K562 (cell line): ENCODE data around the gene SLC13A3.

Experiments
- CTCF ChIP-seq, 3 experiments: IDR thresholded peaks in 2 of 3; conservative IDR thresholded peaks in 1 of 3; 2 replicates each; pipeline ENCODE4 v1.5.1; 2011 to 2012; ENCODE audit warnings: low read length in 3 of 3, mild to moderate bottlenecking in 3 of 3, control low read depth in 2 of 3, improper control_type of control experiment in 1 of 3, inconsistent platforms in 1 of 3, low read depth in 1 of 3, mixed read lengths in 1 of 3, moderate library complexity in 1 of 3; ENCODE audit not compliant: insufficient read depth in 2 of 3
- GTF2B ChIP-seq: IDR thresholded peaks from 2 replicates; pipeline ENCODE4 v1.6.1; 2011; ENCODE audit not compliant: insufficient read length; ENCODE audit errors: extremely low read depth
- HDAC2 ChIP-seq: fragments of 450-650 bp; IDR thresholded peaks from 2 replicates; pipeline ENCODE4 v1.6.1; 2016; ENCODE audit warnings: mild to moderate bottlenecking
- JUNB ChIP-seq: fragments of 450-650 bp; formaldehyde crosslinking; conservative IDR thresholded peaks from 2 replicates; pipeline ENCODE4 v1.4.0; 2020; ENCODE audit warnings: mild to moderate bottlenecking
- LCOR ChIP-seq: sonication (generic); formaldehyde crosslinking; IDR thresholded peaks from 2 replicates; pipeline ENCODE4 v1.8.0; 2022; ENCODE audit warnings: mild to moderate bottlenecking, missing genetic modification reagents
- LEF1 ChIP-seq: fragments of 450-650 bp; IDR thresholded peaks from 2 replicates; pipeline ENCODE4 v1.6.1; 2016; ENCODE audit warnings: mild to moderate bottlenecking
- MYNN ChIP-seq, 2 experiments: sonication (generic); formaldehyde crosslinking in 1 of 2; IDR thresholded peaks; 2 replicates each; pipeline versions ENCODE4 v1.5.0 to v1.6.1; 2016 to 2020; ENCODE audit warnings: antibody characterized with exemption in 1 of 2, missing genetic modification reagents in 1 of 2
- POLR2A ChIP-seq: fragments of 450-650 bp; conservative IDR thresholded peaks from 2 replicates; pipeline ENCODE4 v1.6.1; 2016
- RNF2 ChIP-seq: sonication (generic); IDR thresholded peaks from 2 replicates; pipeline ENCODE4 v1.6.1; 2016
- TAF1 ChIP-seq: IDR thresholded peaks from 2 replicates; pipeline ENCODE4 v1.6.1; 2011; ENCODE audit warnings: mild to moderate bottlenecking, low read length, moderate library complexity; ENCODE audit not compliant: insufficient read depth, control insufficient read depth, severe bottlenecking; ENCODE audit errors: extremely low read depth
- ZNF561 ChIP-seq: fragments of 450-650 bp; formaldehyde crosslinking; conservative IDR thresholded peaks from 2 replicates; pipeline ENCODE4 v1.4.0; 2020; ENCODE audit warnings: mild to moderate bottlenecking, moderate library complexity
- ZNF609 ChIP-seq: sonication (generic); formaldehyde crosslinking; IDR thresholded peaks from 2 replicates; pipeline ENCODE4 v1.8.1; 2023; ENCODE audit warnings: missing genetic modification reagents, mild to moderate bottlenecking, borderline replicate concordance

- no peak for TF ChIP-seq ZNF609 (CRISPR knock-in tag)
- no peak for TF ChIP-seq CTCF (IDR thresholded peaks at IDR 0.05 in 2 of 3, conservative IDR thresholded peaks at IDR 0.05 in 1 of 3; ENCODE audit: insufficient read depth in 2 of 3, low read depth in 1 of 3, low read length in 3 of 3)
- no peak for TF ChIP-seq LEF1
- TF ChIP-seq GTF2B: no peak
- TF ChIP-seq TAF1: no peak
- no peak for TF ChIP-seq MYNN (IDR thresholded peaks at IDR 0.05)
- TF ChIP-seq MYNN (CRISPR knock-in tag; IDR thresholded peaks at IDR 0.05): no peak
- no peak for TF ChIP-seq HDAC2
- TF ChIP-seq JUNB: no peak
- TF ChIP-seq RNF2: no peak
- no peak for TF ChIP-seq ZNF561
- TF ChIP-seq LCOR: no peak
- no peak for TF ChIP-seq POLR2A
Observed at GRCh38 chr20:46629341-46629740, 21.9 kb downstream of the SLC13A3 start.
